GM12878 (cell line): ENCODE measurements around the gene CEP63. TPM values are rescaled to one million over a fixed set of nuclear protein-coding genes. Genes with fewer than 3 reads are reported as not detected.

Source experiments
- BCL11A ChIP-seq: IDR thresholded peaks from 2 replicates; pipeline ENCODE4 v1.6.1; 2011; ENCODE audit warnings: low read depth, low read length
- E2F8 ChIP-seq: fragments of 450-650 bp; IDR thresholded peaks from 2 replicates; pipeline ENCODE4 v1.6.1; 2018; ENCODE audit warnings: mild to moderate bottlenecking, low read depth, moderate library complexity; ENCODE audit not compliant: partially characterized antibody
- MEF2A ChIP-seq: IDR thresholded peaks from 2 replicates; pipeline ENCODE4 v1.6.1; 2011; ENCODE audit warnings: low read depth, mild to moderate bottlenecking, low read length, moderate library complexity; ENCODE audit not compliant: insufficient read depth
- RB1 ChIP-seq: fragments of 450-650 bp; formaldehyde crosslinking; IDR thresholded peaks from 2 replicates; pipeline ENCODE4 v1.6.1; 2017; ENCODE audit warnings: mild to moderate bottlenecking, borderline replicate concordance
- SMAD1 ChIP-seq: fragments of 450-650 bp; IDR thresholded peaks from 2 replicates; pipeline ENCODE4 v1.6.1; 2018; ENCODE audit warnings: mild to moderate bottlenecking, low read depth; ENCODE audit not compliant: partially characterized antibody
- ZNF384 ChIP-seq: IDR thresholded peaks from 2 replicates; pipeline ENCODE4 v1.6.1; 2012; ENCODE audit warnings: low read depth, mild to moderate bottlenecking, low read length, improper control_type of control experiment, borderline replicate concordance
- polyA plus RNA-seq, 11 experiments: library from polyadenylated mRNA; depleted of rRNA in 4 of 11; unstranded in 6 of 11; stranded (reverse) in 5 of 11; fragments of >200 nt; fragmentation: Nextera tagmentation in 4 of 11; fragmentation: Illumina TruSeq in 1 of 11; extraction: Ambion mirVana in 4 of 11; extraction: Trizol in 1 of 11; gene quantifications; 1 replicate in 1 of 11; 2 replicates in 10 of 11; pipeline versions ENCODE4 v1.2.1 to v1.2.3, GENCODE V29; 2011 to 2016; ENCODE audit warnings: inconsistent platforms in 2 of 11, missing spikeins in 2 of 11, low read depth in 1 of 11
- total RNA-seq, 4 experiments: library from RNA; depleted of rRNA in 3 of 4; stranded (reverse); fragments of >200 nt in 3 of 4; fragmentation: Illumina TruSeq in 1 of 4; extraction: Trizol in 1 of 4; gene quantifications; 2 replicates each; pipeline versions ENCODE4 v1.2.1 to v1.2.3, GENCODE V29; 2013 to 2021

The CEP63 gene
- total and polyA plus RNA-seq, 10 of the 15 experiments (the other 5 are each of a cell fraction or from before 2014, with no cell fraction given): 14.0 to 36.9 (median 26.8) TPM

- TF ChIP-seq ZNF384 (no peak), E2F8 (no peak), SMAD1 (no peak), RB1 (peak; percentile 37; the same call in 1 of the 2 replicates), MEF2A (no peak), BCL11A (no peak)
These were observed 115.0 kb downstream of the CEP63 start (continued) for GRCh38 chr3:134600685-134601463.
